Measurements from ENCODE around the gene SGPP2.

GRCh38 chr2:222591661-222592060 lies 167.3 kb downstream of the SGPP2 start:
- TF ChIP-seq POLR2A (IDR thresholded peaks at IDR 0.05) (no peak), CTCF (IDR thresholded peaks at IDR 0.05 in 8 of 11, conservative IDR thresholded peaks at IDR 0.05 in 3 of 11) (no peak), POLR2AphosphoS5 (IDR thresholded peaks at IDR 0.05) (no peak)
